Measurements from ENCODE around the gene TBPL2. TPM values are rescaled to one million over a fixed set of nuclear protein-coding genes. Genes with fewer than 3 reads are reported as not detected.
"Not testable (repeated sequence)": the region's sequence is repeated elsewhere in the genome, so short reads cannot be mapped to it uniquely, and the experiment has no call there.

TBPL2 gene
- total RNA-seq, 1 donor from 2014 or later: not detected

- H3K36me3 ChIP-seq: no peaks in the 10 kb centered on the region
- TF ChIP-seq CTCF (IDR thresholded peaks at IDR 0.05): no peak
- no peak overlapping the region for H3K27ac ChIP-seq
- no peaks in the 10 kb centered on the region for H3K4me1 ChIP-seq
- no peak for DNase-seq (ENCODE audit: low spot score in 2 of 2)
- H3K27me3 ChIP-seq: no peaks in the 10 kb centered on the region
- H3K9me3 ChIP-seq: no peaks in the 10 kb centered on the region
- no peak overlapping the region for H3K4me3 ChIP-seq
- intact Hi-C loops (cut with DNase I): no loop called here
Measured at GRCh38 chr14:55432628-55433027, 7.8 kb downstream of the TBPL2 start.

- H3K4me1 ChIP-seq: no peaks in the 10 kb centered on the region
- DNase-seq (ENCODE audit: low spot score in 2 of 2): peak in 1 of 2 donors; percentile 68
- H3K9me3 ChIP-seq: no peaks in the 10 kb centered on the region
- no peaks in the 10 kb centered on the region for H3K27me3 ChIP-seq
- H3K27ac ChIP-seq: no peak overlapping the region
- intact Hi-C loops (cut with DNase I): loop anchor here (1.0 to 2.0 kb wide), 3 partner anchors 159 to 217 kb away; partner anchors contain the start of gene FBXO34
- H3K4me3 ChIP-seq: no peak overlapping the region
- H3K36me3 ChIP-seq: no peaks in the 10 kb centered on the region
- TF ChIP-seq CTCF (IDR thresholded peaks at IDR 0.05): peak; percentile 25 to 56 (median 29)
Measured at GRCh38 chr14:55430024-55430690, 10.3 kb downstream of the TBPL2 start.

- no peak overlapping the region for H3K4me3 ChIP-seq
- no peaks in the 10 kb centered on the region for H3K36me3 ChIP-seq
- no peaks in the 10 kb centered on the region for H3K27me3 ChIP-seq
- H3K9me3 ChIP-seq: no peaks in the 10 kb centered on the region
- no peak for DNase-seq (ENCODE audit: low spot score in 2 of 2)
- no peak overlapping the region for H3K27ac ChIP-seq
- no peak for TF ChIP-seq CTCF (IDR thresholded peaks at IDR 0.05)
- no peaks in the 10 kb centered on the region for H3K4me1 ChIP-seq
- intact Hi-C loops (cut with DNase I): no loop called here
Measured at GRCh38 chr14:55427439-55427838, 13.0 kb downstream of the TBPL2 start.

- Histone ChIP-seq H3K27me3 (no peaks in the 10 kb centered on the region), H3K9me3 (no peaks in the 10 kb centered on the region), H3K27ac (no peak overlapping the region), H3K36me3 (no peaks in the 10 kb centered on the region), H3K4me1 (no peaks in the 10 kb centered on the region), H3K4me3 (no peak overlapping the region)
- intact Hi-C loops (cut with DNase I): no loop called here
- no peak for TF ChIP-seq CTCF (IDR thresholded peaks at IDR 0.05)
- DNase-seq (ENCODE audit: low spot score in 2 of 2): no peak
Measured at GRCh38 chr14:55426891-55427290, 13.5 kb downstream of the TBPL2 start.

- no peak for DNase-seq (ENCODE audit: low spot score in 2 of 2)
- Histone ChIP-seq H3K36me3 (no peaks in the 10 kb centered on the region), H3K9me3 (no peaks in the 10 kb centered on the region), H3K27me3 (no peaks in the 10 kb centered on the region), H3K4me1 (no peaks in the 10 kb centered on the region), H3K4me3 (no peak overlapping the region), H3K27ac (no peak overlapping the region)
- intact Hi-C loops (cut with DNase I): no loop called here
- TF ChIP-seq CTCF (IDR thresholded peaks at IDR 0.05): no peak
Measured at GRCh38 chr14:55425091-55425490, 15.3 kb downstream of the TBPL2 start.

- H3K9me3 ChIP-seq: no peaks in the 10 kb centered on the region
- no peak overlapping the region for H3K4me3 ChIP-seq
- no peak for DNase-seq (ENCODE audit: low spot score in 2 of 2)
- no peaks in the 10 kb centered on the region for H3K4me1 ChIP-seq
- no peaks in the 10 kb centered on the region for H3K36me3 ChIP-seq
- TF ChIP-seq CTCF (IDR thresholded peaks at IDR 0.05): no peak
- intact Hi-C loops (cut with DNase I): no loop called here
- H3K27me3 ChIP-seq: no peaks in the 10 kb centered on the region
- no peak overlapping the region for H3K27ac ChIP-seq
Measured at GRCh38 chr14:55423969-55424368, 16.4 kb downstream of the TBPL2 start.

- H3K27me3 ChIP-seq; H3K27ac ChIP-seq; H3K4me1 ChIP-seq; H3K36me3 ChIP-seq; intact Hi-C loops (cut with DNase I); H3K9me3 ChIP-seq; DNase-seq (ENCODE audit: low spot score in 2 of 2); H3K4me3 ChIP-seq: not testable (repeated sequence)
Measured at GRCh38 chr14:55422338-55422737, 18.1 kb downstream of the TBPL2 start.

All from ascending aorta (tissue), 2 donors.